ENCODE data around the gene LMNB1.

DNA sequence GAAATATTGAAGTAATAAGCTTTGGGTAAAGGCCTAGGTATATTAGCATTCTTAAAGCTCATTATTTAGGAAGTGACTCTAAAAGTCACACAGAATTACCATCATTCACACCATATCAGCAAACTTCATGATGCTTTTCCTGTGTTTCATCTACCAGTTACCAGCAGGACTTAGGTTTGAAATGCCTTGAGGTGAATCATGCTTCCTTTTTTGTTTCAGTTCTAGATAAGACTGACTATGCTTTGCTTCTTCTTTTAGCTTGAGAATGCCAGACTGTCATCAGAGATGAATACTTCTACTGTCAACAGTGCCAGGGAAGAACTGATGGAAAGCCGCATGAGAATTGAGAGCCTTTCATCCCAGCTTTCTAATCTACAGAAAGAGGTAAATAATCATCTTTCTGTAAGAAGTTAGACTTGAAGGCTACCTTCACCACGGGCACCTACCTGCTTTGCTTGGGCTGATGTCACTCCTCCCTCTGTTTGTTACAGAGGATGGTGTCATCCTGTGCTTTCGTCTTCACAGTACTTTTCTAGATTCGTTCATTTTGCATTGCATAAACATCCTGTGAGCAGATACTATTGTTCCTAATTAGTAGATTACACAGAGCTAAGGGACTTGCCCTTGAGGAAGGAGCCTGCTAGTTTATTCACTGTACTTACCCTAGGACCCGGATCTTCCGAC lies 34.7 kb downstream of the LMNB1 start:
- no peak for TF ChIP-seq CTCF (conservative IDR thresholded peaks at IDR 0.05; ENCODE audit: low read length)
- no peak for TF ChIP-seq EZH2phosphoT487 (IDR thresholded peaks at IDR 0.05; ENCODE audit: borderline replicate concordance, low read depth, low read length)
